ENCODE measurements around the gene NUDT1.

DNA sequence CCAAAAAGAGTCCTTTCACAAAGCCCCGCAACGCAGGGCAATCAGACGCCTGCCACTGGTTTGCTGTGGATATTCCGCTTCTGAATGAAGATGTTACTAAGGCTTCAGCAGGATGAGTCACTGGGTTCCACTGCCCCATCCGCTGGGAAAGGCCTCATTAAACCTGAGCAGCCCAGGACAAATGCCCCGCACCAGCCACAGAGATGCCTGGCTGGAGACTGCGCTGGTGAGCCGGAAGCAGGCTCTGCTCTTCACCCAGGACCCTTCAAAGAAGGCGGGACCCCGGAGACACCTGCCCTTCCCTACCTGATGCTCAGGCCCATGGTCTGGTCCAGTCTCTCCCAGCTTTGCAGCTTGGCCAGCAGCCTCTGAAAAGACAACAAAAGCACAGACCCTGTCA, 29.1 kb upstream of the NUDT1 start:
- TF ChIP-seq, protein P1, sequence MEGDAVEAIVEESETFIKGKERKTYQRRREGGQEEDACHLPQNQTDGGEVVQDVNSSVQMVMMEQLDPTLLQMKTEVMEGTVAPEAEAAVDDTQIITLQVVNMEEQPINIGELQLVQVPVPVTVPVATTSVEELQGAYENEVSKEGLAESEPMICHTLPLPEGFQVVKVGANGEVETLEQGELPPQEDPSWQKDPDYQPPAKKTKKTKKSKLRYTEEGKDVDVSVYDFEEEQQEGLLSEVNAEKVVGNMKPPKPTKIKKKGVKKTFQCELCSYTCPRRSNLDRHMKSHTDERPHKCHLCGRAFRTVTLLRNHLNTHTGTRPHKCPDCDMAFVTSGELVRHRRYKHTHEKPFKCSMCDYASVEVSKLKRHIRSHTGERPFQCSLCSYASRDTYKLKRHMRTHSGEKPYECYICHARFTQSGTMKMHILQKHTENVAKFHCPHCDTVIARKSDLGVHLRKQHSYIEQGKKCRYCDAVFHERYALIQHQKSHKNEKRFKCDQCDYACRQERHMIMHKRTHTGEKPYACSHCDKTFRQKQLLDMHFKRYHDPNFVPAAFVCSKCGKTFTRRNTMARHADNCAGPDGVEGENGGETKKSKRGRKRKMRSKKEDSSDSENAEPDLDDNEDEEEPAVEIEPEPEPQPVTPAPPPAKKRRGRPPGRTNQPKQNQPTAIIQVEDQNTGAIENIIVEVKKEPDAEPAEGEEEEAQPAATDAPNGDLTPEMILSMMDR (conservative IDR thresholded peaks at IDR 0.05; ENCODE audit: low read depth in 2 of 2): no peak
- TF ChIP-seq JUNB (IDR thresholded peaks at IDR 0.05; ENCODE audit: unreplicated experiment): no peak
- TF ChIP-seq EZH2 (IDR thresholded peaks at IDR 0.05; ENCODE audit: low read depth, unreplicated experiment): no peak
- no peak for TF ChIP-seq EZH2phosphoT487 (IDR thresholded peaks at IDR 0.05; ENCODE audit: unreplicated experiment)
- TF ChIP-seq, protein P2, sequence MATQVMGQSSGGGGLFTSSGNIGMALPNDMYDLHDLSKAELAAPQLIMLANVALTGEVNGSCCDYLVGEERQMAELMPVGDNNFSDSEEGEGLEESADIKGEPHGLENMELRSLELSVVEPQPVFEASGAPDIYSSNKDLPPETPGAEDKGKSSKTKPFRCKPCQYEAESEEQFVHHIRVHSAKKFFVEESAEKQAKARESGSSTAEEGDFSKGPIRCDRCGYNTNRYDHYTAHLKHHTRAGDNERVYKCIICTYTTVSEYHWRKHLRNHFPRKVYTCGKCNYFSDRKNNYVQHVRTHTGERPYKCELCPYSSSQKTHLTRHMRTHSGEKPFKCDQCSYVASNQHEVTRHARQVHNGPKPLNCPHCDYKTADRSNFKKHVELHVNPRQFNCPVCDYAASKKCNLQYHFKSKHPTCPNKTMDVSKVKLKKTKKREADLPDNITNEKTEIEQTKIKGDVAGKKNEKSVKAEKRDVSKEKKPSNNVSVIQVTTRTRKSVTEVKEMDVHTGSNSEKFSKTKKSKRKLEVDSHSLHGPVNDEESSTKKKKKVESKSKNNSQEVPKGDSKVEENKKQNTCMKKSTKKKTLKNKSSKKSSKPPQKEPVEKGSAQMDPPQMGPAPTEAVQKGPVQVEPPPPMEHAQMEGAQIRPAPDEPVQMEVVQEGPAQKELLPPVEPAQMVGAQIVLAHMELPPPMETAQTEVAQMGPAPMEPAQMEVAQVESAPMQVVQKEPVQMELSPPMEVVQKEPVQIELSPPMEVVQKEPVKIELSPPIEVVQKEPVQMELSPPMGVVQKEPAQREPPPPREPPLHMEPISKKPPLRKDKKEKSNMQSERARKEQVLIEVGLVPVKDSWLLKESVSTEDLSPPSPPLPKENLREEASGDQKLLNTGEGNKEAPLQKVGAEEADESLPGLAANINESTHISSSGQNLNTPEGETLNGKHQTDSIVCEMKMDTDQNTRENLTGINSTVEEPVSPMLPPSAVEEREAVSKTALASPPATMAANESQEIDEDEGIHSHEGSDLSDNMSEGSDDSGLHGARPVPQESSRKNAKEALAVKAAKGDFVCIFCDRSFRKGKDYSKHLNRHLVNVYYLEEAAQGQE (IDR thresholded peaks at IDR 0.05; ENCODE audit: unreplicated experiment): no peak
- no peak for TF ChIP-seq POLR2AphosphoS5 (IDR thresholded peaks at IDR 0.05; ENCODE audit: low read depth)
- TF ChIP-seq CREB1 (CRISPR knock-in tag; IDR thresholded peaks at IDR 0.05; ENCODE audit: low read depth): no peak
- TF ChIP-seq NANOG (IDR thresholded peaks at IDR 0.05; ENCODE audit: borderline replicate concordance): no peak
- TF ChIP-seq, protein P3, sequence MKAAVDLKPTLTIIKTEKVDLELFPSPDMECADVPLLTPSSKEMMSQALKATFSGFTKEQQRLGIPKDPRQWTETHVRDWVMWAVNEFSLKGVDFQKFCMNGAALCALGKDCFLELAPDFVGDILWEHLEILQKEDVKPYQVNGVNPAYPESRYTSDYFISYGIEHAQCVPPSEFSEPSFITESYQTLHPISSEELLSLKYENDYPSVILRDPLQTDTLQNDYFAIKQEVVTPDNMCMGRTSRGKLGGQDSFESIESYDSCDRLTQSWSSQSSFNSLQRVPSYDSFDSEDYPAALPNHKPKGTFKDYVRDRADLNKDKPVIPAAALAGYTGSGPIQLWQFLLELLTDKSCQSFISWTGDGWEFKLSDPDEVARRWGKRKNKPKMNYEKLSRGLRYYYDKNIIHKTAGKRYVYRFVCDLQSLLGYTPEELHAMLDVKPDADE (IDR thresholded peaks at IDR 0.05): no peak
- TF ChIP-seq, protein P4, sequence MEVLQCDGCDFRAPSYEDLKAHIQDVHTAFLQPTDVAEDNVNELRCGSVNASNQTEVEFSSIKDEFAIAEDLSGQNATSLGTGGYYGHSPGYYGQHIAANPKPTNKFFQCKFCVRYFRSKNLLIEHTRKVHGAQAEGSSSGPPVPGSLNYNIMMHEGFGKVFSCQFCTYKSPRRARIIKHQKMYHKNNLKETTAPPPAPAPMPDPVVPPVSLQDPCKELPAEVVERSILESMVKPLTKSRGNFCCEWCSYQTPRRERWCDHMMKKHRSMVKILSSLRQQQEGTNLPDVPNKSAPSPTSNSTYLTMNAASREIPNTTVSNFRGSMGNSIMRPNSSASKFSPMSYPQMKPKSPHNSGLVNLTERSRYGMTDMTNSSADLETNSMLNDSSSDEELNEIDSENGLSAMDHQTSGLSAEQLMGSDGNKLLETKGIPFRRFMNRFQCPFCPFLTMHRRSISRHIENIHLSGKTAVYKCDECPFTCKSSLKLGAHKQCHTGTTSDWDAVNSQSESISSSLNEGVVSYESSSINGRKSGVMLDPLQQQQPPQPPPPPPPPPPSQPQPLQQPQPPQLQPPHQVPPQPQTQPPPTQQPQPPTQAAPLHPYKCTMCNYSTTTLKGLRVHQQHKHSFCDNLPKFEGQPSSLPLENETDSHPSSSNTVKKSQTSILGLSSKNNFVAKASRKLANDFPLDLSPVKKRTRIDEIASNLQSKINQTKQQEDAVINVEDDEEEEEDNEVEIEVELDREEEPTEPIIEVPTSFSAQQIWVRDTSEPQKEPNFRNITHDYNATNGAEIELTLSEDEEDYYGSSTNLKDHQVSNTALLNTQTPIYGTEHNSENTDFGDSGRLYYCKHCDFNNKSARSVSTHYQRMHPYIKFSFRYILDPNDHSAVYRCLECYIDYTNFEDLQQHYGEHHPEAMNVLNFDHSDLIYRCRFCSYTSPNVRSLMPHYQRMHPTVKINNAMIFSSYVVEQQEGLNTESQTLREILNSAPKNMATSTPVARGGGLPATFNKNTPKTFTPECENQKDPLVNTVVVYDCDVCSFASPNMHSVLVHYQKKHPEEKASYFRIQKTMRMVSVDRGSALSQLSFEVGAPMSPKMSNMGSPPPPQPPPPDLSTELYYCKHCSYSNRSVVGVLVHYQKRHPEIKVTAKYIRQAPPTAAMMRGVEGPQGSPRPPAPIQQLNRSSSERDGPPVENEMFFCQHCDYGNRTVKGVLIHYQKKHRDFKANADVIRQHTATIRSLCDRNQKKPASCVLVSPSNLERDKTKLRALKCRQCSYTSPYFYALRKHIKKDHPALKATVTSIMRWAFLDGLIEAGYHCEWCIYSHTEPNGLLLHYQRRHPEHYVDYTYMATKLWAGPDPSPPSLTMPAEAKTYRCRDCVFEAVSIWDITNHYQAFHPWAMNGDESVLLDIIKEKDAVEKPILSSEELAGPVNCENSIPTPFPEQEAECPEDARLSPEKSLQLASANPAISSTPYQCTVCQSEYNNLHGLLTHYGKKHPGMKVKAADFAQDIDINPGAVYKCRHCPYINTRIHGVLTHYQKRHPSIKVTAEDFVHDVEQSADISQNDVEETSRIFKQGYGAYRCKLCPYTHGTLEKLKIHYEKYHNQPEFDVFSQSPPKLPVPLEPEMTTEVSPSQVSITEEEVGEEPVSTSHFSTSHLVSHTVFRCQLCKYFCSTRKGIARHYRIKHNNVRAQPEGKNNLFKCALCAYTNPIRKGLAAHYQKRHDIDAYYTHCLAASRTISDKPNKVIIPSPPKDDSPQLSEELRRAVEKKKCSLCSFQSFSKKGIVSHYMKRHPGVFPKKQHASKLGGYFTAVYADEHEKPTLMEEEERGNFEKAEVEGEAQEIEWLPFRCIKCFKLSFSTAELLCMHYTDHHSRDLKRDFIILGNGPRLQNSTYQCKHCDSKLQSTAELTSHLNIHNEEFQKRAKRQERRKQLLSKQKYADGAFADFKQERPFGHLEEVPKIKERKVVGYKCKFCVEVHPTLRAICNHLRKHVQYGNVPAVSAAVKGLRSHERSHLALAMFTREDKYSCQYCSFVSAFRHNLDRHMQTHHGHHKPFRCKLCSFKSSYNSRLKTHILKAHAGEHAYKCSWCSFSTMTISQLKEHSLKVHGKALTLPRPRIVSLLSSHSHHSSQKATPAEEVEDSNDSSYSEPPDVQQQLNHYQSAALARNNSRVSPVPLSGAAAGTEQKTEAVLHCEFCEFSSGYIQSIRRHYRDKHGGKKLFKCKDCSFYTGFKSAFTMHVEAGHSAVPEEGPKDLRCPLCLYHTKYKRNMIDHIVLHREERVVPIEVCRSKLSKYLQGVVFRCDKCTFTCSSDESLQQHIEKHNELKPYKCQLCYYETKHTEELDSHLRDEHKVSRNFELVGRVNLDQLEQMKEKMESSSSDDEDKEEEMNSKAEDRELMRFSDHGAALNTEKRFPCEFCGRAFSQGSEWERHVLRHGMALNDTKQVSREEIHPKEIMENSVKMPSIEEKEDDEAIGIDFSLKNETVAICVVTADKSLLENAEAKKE (CRISPR knock-in tag; IDR thresholded peaks at IDR 0.05): no peak
- TF ChIP-seq ZNF331 (CRISPR knock-in tag; IDR thresholded peaks at IDR 0.05; ENCODE audit: low read depth): no peak
- TF ChIP-seq STAT1 (IDR thresholded peaks at IDR 0.05; ENCODE audit: unreplicated experiment): no peak

All from GM23338 (cell line).